Stimulated activated CD8-positive, alpha-beta memory T cell treated with anti-CD3 and anti-CD28 coated beads, Interleukin-4, amount 100 ng/mL, for 24 hours (primary cell): ENCODE data around the gene CCDC83.
A peak's percentile ranks its signal among the peaks of the same experiment; 100 is the strongest.

Source experiments
- DNase-seq: peaks from one replicate; pipeline ENCODE4 v3.0.0-alpha.2; 2020; ENCODE audit warnings: low read depth

Gene CCDC83

DNA sequence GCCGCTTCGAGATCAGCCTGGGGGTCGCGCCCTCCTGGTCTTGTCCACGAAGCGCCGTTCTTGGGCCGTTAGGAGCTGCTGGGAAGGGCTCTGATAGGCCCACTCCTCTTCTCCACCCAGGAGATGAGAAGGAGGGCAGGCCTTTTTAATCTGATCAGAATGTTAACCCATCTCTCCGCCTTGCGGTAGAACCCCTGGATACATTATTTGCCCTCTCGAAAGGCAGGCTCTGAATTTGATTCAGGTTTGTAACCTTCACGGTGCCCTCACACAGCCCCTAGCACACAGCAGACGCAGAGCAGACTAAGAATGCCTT is at the start of gene CCDC83:
Gene CCDC83 (plus strand): TSS at position 43 of the 316 bp plus-strand sequence. CDS start 9,741 bp downstream, outside the sequence.
- no peak for DNase-seq

DNA sequence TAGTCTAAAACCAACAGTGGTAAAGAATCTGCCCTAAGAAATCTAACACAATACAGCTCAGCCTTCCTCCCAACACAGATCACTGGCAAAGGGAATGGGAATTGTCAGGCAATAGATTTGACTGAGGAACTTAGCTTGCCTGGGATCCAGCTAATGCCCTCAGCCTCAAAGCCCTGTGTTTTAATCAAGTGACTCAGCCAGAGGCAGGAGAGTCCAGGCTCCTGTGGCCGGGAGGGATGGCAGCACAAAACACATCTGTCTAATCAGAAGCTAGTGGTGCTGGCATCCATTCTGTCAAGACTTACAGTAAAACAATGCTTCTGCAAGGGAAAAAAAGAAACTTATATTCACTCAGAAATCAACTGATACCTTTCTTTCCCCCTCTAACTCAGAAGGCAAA is 49.8 kb upstream of the CCDC83 start:
- no peak for DNase-seq

DNA sequence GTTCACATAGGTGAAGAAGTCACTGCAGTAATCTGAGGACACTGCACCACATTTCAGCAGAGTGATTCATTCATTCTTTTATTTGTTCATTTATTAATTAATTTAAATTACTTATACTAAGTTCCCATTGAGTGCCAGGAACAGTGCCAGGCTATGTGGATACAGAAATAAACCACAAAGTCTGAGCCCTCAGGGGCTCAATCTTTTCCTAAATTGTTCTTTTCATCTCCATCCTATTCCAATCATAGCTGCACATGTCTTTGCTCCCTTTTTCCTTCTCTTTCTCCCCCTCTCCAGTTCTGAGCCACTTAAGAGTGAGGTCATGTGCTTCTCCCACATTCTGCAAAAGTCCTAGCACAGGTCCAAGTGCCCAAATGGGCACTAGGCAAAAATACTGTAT is 49.2 kb upstream of the CCDC83 start:
- DNase-seq: no peak

DNA sequence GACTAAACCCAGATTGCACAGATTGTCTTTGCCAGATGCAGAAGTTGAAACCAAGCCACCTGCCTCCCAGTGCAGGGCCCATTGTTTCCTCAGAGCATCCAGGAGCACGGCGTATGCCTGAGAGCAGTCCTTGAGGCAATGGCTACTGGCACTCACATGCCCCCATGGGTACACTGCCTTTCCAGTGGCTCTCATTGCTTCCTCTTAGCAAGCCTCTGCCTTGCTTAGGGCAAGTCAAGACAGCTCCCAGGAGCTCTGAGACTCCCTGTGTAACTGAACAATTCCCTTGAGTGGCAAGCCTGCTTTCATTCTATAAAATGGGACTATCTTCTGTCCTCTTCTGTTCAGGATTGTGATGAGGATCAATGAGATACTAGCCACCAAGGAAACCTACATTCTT is 48.3 kb upstream of the CCDC83 start:
- DNase-seq: no peak

DNA sequence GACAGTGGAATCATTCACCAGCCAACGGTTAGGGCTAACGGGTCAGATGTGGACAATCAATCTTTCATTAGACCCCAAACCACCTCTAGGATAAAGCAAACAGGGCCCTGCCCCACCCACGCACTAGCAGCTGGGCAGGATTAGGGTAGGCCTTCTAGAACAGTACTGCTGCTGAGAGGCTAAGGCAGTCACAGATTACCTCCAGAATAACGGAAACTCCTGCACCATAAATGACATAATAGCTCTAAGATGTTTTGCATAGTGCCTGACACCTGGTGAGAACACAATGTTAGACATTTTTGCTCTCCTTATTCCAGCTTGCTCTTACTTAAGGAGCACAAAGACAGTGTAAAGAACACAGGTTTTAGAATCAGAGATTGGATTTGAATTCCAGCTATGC is 46.0 kb upstream of the CCDC83 start:
- DNase-seq: no peak

DNA sequence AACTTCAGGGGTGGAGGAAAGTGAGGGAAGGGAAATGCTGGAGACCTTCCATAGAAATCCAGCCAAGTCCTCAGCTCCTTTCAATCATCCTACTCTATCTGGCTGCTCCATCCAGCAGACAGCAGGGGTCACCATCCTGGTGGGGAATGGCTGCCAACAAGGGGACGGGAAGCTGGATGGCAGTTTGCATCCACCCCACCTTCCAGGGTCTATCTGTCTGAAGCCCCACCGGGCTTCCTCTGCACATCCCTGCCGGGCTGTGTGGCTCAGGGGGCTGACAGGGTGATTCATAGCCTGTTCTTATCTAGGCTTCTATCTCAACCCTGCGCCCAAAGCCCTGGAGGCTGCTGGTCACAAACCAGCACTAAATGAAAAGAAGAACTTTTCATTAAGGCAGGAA is 45.3 kb upstream of the CCDC83 start:
- DNase-seq: no peak

DNA sequence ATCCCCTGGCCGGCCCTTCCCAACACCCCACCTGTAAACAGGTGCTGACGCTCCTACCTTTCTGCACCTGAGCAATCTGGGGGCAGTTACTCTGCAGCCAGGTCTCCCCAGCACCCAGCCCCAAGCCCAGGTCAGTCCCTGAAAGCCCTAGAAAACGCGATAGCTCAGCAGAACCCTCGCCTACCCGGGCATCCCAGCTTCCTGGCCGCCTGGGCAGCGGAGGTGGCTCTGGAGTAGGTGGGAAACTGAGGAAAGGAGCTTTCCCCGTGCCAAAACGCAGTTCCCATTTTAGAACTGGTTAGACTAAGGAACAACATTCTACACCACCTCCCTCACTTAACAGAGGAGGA is 44.7 kb upstream of the CCDC83 start:
- no peak for DNase-seq

DNA sequence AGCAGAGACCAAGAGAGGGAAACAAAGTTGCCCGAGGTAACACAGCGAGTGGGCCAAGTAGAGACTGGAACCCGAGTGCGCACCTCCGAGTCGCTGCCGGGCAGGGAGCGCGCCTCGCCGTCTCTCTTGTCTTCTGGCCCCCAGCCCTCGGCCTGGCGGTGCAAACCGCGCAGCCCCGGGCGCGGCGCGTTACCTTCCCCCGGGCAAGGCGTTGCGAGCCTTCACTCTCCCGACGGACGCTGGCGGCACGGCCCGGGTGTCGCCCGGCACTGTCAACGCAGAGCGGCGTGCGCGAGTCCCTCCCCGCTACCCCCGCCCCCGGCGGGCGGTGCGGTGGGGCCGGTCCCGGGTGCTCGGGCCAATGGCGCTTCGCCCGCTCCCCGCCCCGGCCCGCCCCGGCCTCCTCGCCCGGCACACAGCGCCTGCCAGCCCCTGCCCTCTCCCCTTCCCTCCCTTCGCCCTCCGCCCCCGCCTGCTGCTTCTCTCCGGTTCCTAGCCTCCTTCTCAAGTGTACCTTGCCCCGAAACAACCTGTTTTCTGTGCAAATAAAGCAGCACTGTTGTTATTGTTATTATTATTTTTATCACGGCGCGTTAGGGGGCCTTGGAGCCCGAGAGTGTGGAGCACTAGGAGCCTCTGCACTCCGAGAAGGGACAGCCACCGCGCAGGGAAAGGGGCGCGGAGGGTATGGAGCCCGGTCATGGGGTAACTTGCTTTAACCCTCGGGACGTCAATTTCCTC is 44.1 kb upstream of the CCDC83 start, which contains the start of gene SYTL2:
Gene SYTL2 (minus strand): TSS at position 271 of the 741 bp plus-strand sequence. CDS start 53,416 bp downstream, outside the sequence.
- DNase-seq: peak; percentile 77

DNA sequence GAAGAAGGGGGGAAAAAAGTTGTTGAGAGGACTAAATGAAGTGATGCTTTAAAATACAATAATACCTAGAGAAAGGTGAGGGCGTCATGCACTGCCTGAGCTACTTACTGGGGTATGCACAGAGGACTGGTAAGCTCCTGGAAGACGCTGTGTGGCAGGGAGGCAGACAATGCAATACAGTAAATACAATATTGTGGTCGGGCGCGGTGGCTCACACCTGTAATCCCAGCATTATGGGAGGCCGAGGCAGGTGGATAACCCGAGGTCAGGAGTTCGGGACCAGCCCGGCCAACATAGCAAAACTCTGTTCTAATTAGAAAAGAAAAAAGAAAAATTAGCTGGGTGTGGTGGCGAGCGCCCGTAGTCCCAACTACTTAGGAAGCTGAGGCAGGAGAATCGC is 43.6 kb upstream of the CCDC83 start:
- no peak for DNase-seq

DNA sequence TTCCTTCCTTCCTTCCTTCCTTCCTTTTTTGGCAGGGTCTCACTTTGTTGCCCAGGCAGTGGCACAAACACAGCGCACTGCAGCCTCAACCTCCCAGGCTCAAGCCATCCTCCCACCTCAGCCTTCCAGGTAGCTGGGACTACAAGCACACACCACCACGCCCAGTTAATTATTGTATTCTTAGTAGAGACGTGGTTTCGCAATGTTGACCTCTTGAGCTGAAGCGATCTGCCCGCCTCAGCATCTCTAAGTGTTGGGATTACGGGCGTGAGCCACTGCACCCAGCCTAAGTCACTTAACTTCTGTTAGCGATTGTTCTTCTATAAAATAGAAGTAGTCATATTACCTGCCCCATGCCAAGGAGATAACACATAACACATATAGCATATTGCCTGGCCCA is 41.5 kb upstream of the CCDC83 start:
- no peak for DNase-seq

DNA sequence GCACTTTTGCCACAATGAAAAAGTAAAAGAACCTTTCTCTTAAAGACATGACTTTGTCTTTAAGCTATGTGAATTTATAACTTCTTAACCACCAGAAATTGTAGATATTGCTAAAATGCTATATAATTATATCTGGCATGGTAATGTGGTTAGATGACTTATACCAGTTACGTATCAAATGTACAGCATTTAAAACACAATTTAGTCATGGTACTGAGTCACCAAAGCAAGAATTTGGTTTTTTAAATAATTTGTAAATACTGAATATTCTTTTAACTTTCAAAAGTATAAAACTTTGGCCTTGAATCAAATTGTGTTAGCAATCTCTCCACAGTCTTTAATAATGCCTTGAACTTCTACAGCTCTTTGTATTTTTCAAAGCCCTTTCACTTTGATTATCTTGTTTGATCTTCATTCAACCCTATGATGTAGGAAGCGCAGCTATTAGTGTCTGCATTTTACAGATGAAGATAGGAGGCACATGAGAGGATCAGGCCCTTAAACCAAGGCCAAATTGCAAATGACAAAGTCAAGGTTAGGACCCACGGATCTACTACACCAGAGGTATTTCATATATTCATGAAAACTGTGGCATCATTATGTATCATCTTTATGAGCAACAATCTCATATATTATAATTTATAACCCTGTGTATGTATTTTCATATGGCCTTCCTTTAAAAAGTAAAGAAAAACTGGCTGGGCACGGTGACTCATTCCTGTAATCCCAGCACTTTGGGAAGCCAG is 39.8 kb upstream of the CCDC83 start:
- no peak for DNase-seq

DNA sequence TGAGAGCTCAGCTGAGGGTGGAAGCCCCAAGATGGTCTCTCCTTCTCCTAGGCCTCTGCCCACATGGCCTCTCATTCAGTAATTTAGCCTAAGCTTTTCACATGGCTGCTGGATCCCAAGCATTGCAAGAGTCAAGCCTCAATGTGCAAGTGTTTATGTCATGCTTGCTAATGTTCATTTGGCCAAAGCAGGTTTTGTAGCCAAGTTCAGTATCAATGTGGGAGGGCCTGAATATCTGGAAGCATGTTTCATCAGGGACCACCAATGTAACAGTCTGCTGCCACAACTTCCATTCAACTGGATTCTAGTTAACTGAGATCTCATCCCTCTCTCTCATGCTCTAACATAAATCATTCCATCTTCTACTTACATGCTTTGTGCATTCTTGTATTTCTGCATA is 35.7 kb upstream of the CCDC83 start:
- DNase-seq: no peak

DNA sequence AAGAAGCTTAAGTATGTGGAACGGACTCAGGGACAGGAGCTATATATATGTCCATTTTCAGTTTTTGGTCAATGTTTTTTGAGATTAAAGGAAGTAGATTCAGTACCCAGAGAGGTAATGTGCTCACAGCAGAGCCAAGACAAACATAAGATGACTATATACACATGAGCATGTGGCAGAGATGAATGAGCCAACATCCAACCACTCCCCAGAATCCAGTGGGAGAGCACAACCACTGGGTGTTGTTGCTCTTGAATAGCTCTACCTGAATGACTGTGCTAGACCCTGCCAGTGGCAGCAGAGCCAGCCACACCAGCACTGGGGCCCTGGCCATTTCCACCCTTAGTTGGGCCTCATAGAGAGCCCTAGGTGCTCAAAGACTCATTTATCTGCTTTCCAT is 33.5 kb upstream of the CCDC83 start:
- no peak for DNase-seq

DNA sequence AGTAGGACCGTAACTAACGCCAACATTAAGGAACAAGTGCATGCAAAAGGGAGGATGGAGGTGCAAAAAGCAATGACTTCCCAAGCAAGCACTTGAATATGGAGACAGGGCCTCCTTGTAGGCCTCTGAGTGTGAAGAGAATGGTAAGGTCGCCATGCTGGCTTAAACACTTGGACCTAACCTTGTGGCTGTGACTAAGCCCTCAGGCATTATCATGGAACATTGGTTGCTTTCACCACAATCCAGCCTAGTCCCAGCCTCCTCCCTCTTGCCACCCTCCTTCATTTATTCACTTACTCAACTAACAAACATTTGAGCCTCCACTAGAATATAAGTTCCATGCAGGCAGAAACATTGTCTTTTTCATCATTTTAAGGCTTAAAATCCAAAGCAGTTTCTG is 32.4 kb upstream of the CCDC83 start:
- no peak for DNase-seq

DNA sequence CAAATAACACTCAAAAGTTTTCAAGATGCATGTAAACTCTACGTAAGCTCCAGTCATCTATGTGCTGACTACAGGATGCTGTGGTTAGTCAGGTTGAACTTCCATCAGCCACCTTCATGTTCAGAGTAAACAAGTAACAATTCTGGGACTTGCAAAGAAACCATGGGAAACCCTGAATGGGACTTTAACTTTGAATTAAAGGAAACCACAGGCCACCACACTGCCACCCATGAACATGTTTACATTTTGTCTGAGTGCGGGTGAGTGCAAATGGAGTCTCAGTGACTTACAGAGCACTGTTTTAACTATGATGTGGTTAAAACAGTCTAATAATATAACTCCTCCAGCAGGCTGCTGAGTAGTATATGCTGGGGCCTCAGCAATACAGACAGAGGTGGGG is 31.4 kb upstream of the CCDC83 start:
- DNase-seq: no peak

DNA sequence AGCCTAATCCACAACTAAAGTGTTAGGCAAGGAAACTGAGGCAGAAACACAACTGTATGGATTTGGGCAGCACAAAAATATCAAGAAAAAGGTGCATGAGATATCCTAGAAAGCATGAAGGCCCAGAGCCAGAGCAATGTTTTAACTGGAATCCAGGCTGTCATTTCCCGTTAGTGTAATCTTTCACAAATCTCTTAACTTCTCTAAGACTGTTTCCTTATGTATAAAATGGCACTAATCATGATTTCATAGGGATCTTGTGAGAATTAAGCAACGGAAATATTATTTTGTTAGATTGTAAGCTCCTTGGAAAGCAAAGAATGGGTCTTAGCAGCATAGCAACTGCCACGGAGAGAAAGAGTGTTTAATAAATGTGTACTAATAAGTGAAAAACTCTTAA is 29.6 kb upstream of the CCDC83 start:
- no peak for DNase-seq

DNA sequence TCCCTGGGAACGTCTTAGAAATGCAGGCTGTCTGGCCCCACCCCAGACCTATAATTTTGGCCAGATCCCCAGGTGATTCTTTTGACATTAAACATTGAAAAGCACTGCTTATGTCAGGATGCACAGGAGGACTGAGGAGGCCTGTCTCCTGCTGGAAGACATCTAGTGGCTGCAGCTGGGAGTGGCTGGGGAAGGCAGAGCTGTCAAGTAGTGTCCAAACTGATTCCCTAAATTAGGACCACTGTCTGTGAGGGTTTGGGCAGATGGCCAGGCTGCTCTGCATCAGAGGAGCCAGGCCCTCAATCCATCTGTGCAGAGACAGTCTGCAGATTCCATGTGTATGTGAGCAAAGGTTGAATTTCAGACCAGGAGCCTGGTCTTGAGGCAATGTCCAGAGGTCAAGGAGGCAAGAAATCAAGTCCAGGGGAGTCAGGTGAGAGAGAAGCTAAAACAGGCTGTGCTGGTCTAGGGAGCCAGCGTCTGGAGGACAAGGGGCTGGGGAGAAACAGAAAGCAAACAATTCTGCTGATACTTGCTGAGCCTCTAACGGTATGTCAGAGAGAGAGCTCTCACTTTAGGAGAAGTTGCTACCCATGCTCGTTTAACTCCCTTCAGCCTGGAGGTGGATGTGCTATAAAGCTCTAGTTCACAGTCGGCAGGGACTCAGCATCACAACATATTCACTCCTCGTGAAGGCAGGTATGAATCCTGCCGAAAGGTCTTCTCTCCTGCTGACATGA is 28.9 kb upstream of the CCDC83 start:
- DNase-seq: no peak

DNA sequence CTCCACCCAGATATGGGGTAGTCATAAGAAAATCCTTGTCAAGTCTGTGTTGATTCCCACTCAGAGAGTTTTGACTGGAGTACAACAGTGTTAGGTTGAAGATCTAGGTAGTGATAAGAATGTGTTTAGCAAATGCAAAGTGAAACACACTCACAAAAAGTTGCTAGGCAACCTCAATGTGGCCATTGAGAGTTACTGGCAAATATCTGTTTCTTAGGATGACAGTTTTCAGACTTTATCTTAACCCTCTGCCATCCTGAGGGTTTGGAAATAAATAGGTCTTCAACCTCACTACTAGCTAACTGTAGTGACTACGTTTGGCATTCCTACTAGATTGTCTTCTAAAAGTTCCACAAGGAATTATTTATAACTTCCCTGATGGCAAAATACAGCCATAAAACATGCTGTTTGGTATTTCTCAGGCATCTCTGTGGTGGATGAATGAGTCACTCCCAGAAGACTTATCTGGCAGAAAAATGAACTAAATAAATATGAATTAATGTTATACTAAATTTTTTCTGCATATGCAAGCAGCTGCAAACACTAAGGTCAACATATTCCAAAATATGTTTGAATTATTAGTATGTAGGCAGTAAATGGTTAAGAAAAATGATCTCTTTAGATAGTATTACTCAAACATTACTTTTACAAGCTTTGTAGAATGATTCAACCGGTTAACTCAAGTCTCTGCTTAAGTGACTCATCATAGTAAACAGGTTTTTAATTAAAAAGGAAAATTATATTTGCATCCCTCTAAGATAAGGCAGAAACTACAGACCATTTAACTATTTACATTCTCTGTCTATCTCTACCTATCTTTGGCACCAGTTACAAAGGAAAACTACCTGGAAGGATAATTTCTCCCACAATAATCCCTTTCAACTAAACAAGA is 27.2 kb upstream of the CCDC83 start:
- no peak for DNase-seq

DNA sequence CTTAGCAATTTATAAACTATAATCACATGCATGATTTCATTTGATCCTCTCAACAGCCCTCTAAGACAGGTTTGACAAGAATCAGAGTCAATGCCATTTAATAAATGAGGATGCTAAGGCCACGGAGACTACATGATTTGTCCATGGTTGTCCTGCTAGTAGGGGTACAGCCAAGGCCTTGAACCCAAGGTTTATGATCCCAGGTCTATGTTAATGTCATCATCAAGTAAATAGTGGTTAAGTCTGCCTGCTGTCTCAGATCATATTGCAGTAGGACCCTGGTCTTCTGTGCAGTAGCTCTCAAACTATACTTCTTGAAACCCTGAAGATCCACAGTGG is 26.6 kb upstream of the CCDC83 start:
- no peak for DNase-seq

DNA sequence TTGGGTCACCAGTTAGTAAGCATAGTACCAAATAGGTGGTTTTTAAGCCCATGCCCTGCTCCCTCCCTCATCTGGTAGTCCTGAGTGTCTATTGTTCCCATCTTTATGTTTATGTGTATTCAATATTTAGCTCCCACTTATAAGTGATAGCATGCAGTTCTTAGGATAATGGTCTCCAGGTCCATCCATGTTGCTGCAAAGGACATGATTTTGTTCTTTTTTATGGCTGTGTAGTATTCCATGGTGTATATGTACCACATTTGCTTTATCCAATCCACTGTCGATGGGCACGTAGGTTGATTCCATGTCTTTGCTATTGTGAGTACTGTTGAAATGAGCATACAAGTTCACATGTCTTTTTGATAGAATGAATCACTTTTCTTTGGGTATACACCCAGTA is 26.0 kb upstream of the CCDC83 start:
- no peak for DNase-seq

DNA sequence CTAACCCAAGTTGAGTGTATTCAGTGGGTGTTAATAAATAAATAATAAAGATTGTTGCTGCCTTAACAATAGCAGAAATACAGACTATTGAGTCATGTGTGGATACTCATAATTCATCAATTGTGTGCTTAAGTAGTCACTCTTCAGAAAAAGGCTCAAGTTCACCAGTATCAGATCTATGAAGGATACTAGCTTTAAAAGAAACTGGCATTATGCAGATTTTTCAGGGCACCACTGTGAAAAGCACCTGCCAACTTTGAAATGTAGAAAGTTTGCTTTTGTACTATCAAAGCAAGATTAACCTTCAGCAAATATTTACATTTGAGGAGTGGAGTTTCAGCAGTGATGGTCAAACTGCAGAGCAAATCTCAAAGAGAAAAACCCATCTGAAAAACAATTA is 24.1 kb upstream of the CCDC83 start:
- no peak for DNase-seq

DNA sequence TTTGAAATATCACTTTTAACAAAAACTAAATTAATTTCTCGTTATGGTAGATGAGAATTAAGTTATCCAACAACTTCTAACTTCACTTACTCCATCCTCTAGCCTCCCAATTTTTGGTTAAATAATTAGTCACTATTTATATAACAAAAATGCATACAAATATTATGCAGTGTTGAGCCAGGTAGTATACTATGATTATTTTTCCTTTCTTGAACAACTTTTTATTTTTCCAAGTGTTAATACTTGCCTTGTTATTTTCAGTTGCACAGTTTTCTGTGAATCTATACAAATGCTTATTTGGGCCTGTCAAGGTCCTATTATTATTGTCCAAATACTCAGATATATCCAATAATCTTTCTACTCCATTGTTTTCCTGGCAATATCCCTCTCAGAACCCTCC is 19.9 kb upstream of the CCDC83 start:
- no peak for DNase-seq
